GM21447 (cell line): ENCODE measurements around the gene FAM47E.

ENCODE experiments used
- ATAC-seq: cut with Tn5 transposase; IDR thresholded peaks from one replicate; pipeline ENCODE4 v1.9.1; 2021; ENCODE audit not compliant: unreplicated experiment

Gene FAM47E

DNA sequence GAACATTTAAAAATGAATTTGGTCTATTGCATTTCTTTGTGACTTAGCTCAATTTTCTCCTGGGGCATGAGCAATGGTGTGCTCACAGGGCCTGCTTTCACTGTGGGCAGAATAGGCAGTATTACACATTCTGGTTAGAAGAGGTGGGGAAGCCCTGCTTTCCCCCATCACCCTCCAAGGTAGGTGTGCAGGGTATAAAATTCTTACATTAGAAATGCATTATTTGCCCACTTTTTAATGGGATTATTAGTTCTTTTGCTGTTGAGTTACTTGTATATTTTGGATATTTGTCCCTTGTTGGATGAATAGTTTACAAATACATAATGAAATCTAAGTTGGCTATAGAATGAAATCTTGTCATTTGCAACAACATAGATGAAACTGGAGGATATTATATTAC lies 46.7 kb downstream of the FAM47E start:
- ATAC-seq = no peak

DNA sequence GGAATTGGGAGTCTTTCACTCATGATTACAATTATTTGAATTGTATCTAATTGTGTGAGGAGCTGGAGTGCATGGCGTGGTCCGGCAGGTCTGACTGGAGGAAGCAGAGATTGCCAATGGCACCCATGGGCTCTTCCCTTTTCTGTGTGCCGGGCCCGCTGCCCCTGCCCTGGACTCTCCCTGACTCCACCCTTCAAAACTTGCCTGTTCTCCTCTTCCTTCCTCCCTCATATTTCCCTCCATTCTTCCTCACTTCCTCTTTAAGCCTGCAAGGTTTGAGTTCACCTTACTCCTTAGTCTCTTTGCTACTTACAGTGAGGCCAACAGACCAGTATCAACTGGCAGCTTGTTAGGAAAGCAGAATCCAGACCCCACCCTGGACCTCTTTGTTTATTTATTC lies 48.5 kb downstream of the FAM47E start:
- no peak for ATAC-seq

DNA sequence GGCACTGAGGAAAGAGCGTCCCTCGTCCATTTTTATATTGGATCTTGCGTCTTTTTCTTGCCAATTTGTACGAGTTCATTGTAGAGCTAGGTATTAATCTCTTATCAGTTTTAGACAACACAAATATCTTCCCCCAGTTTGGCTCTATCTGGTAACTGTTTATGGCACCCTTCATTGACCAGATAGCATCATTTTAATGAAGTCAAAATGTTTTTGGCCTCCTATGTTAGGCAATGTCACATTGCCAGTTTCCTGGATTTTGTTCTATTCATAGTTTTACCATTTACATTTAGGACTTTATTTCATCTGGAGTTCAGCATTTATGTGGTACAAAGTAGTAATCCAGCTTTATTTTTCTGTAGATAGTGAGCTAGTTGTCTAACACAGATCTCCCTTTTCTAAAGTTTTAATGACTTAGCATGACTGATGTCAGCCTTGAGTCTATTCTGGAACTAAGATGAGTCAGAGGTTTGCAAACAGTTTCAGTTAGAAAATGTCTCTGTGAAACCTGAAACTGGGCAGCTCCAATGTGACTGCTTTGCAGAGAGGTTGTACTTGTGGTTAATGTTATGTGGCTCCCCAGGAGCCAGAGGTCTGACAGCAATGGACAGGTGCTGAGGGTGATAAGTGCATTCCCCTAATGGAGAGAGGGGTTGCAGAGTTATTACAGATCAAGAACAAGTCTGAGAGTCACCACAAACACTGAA lies 49.7 kb downstream of the FAM47E start:
- ATAC-seq = peak; percentile 99

DNA sequence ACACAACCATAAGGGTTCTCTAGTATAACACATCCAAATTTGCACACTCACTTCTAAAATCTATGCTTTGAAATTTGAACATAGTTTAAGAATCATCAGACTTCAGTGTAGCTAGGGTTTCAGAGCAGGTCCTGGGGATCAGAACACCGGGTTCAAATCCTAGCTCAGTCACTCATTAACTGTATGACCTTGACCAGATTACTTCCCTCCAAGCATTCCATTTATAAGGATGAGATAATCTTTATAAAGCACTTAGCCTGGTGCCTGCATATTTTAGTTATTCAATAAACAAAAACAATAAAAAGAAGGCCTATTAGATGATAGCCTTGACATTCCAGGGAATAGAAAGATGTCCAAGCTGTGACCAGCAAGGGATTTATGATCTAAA lies 50.2 kb downstream of the FAM47E start:
- no peak for ATAC-seq

DNA sequence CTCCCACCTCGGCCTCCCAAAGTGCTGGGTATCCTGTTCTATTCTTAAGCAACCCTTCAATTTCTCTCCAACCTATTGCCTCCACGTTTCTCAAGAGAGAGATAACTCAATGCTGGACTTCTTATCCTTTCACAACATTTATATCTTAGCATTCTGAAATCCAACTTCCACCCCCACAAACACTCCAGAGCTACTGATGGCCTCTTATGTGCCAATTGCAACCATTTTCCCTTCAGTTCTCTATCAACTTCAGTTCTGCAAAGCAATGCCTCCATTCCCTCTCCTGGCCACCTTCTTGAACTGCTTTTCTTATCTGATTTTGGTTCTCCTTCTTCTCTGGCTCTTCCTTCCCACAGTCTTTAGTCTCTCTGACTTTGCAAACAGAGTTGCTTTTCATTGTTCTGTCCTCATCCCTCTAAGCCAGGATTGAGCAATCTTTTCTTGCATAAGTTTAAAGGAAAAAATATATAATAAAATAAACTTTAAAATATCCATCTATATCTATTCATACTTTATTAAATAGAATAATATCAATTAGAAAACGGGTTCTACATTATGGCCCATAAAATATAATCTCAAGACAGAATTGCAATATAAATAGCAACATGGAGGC lies 51.4 kb downstream of the FAM47E start:
- no peak for ATAC-seq

DNA sequence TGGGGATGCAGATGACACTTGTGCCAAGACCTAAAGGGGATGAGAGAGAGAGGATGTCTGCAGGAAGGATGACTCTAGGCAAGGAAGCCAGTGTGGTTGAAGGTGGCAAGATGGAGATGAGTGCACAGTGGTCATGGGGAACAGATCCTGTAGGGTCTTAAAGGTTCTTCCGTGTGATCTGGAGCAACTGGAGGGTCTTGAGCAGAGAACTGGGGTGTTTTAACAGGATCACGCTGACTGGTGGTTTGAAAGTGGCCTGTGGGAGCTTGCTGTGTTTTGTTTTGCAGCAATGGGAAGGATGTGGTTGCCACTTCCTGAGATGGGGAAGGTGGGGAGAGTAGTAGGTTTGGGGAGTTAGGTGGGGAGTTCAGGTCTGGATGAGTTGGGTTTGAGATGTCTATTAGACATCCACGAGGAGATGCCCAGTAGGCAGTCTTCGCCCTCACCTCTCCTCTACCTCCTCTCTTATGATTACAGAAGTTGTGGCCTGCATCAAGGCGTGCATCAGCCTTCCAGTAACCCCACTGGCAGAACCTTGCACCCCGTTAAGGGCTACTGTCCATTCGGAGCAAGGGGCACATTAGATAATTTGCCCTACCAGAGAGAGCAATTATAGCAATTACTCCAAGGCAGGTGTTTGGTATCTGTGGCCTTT lies 53.6 kb downstream of the FAM47E start:
- no peak for ATAC-seq

DNA sequence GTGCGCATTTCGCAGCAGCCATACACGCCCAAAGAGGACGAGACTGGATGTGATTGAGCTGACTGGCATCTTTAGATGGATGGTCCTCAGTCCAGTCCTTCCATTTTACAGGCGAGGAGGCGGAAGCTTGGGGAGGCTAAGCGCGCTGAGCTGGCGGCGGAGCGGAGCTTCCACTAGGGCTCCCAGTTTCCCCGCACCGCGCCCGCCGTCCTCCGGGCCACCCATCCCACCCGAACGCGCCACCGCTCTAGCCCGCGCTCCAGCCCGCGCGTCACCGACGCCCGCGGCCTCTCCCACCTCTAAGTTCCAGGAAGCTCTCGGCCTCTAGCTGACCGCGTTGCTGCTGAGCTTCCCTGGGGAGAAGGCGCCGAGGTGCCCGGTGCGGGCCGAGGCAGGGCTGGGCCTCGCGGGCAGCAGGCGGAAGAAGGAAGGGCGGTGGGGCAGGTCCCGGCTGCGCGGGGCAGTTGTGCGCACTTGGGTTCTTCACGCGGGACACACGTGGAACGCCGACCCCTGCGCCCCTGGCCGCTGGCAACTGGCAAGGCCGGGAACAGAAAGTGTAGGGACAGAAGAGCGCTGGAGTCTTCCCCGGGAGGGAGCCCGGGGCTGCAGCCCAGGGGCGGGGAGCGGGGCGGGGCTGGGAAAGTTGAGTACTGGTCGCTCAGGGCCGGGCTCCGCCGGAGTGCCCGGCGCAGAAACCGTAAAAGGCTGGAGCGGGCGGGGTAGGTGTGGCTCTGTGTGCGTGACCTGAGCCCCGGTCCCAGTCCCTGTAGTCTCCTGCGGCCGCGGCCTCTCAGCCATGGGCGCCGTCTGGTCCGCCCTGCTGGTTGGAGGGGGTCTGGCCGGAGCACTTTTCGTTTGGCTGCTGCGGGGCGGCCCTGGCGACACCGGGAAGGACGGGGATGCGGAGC lies 54.7 kb downstream of the FAM47E start, which contains the start of gene STBD1:
Gene STBD1, plus strand, starts transcription at position 763 of the 911 bp plus-strand sequence. Its CDS starts 37 bp downstream, at position 800.
- no peak for ATAC-seq

DNA sequence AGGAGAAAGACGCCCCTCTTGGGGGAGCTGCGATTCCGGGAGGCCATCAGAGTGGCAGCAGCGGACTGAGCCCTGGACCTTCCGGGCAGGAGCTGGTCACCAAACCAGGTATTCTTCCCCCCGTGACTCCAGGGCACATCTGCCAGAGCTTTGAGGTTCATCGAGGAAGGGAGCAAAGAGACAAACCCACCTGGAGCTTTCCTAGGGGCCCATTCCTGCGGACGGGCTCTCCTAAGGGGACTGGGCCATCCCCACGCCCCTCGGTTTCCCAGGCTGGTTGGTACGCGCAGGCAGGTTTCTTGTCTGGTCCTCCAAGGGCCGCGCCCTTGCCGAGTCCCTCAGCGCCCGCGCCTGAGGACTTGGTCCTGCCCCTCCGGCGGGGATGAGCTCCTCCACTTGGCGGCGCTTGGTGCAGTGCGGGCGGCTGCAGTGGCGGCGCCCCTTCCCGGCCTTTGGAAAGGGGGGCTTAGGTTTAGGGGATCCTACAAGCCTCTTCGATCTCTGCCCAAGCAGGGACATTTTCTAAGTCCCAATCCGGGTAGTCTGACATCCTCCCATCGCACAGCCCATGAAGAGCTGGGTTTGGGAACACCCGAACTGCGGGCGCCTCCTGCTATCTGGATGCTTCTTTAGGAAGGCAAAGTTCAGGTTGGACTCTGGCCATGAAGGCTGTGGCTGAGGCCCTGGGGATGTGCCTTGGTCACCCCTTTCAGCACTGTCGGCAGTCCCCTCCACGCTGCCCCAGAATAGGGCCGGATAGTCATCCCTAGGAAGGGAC lies 55.5 kb downstream of the FAM47E start:
- no peak for ATAC-seq

DNA sequence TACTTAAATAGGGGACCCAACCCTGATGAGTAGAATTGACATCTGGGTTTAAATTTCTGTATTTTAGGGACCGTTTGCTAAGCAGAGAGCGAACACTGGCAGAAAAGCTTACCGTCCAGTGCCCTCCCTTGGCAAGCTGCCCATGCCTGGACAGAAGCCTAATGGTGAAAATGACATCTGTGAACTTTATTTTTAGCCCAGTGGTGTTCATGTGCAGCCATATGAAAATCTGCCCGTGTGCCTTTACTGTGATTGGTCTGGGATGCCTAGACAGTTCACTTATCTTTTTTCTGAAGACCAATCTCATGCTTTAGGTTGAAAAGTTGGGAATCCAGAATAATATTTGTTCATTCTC lies 56.1 kb downstream of the FAM47E start:
- ATAC-seq = no peak

DNA sequence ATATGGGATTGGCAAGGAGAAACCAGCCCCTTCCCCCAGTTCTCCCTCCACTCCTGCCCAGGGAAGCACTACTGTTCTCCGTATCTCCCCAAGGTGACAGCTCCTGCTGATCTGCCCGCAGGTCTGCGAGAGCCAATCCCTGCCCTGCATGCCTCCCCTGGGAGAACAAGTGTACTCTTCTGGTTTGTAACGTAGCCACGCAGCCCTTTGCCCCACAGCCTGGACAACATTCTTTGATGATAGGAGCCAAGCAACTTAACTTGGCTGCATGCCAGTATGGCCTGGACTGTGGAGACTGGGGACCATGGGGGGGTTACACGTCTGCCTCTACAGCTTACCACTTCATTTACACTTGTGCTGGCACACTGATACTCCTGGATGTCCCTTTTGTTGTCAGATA lies 57.0 kb downstream of the FAM47E start:
- no peak for ATAC-seq

DNA sequence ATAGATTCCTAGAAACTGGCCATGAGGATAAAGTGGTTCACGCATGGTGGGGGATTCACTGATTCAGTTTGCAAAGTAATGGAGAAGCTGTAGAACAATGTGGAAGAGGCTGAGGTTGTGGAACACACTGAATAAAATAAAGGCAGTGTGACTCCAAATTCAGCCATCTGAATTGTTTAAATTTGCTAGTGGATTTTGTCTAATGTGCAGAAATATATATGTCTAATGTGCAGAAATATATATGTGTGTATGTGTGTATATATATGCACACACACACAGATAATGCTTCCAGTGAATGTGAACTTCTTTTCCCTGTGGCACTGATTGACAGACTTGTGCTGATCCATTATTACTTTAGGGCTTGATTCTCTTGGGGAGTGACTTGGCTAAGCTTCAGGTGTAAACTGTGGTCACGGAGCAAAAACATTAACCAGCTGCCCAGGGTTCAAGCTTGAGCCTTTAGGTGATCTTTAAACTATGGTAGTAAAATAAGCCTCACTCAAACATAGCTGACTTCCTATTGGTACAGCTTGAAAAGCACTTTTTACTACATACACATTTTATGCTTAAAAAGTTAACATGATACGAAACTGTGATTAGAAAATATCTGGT lies 58.5 kb downstream of the FAM47E start:
- no peak for ATAC-seq

DNA sequence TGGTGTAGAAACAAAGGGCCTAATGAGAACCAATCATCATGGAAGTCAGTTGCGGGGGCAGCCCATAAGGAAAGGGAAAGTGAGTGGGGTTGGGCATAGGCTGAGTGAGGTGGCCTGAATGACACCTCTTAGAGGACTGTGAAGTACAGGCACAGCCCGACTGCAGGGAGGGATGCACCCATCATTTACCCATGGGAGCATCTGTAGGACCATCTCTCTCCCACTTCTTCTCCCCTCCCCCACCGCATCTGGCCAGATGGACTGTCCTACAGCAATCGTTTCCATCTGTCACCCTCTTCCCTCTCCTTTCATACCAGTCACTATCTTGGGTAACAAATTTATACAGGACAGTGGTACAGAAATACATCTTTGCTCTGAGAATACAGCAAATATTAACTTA lies 59.2 kb downstream of the FAM47E start:
- no peak for ATAC-seq

DNA sequence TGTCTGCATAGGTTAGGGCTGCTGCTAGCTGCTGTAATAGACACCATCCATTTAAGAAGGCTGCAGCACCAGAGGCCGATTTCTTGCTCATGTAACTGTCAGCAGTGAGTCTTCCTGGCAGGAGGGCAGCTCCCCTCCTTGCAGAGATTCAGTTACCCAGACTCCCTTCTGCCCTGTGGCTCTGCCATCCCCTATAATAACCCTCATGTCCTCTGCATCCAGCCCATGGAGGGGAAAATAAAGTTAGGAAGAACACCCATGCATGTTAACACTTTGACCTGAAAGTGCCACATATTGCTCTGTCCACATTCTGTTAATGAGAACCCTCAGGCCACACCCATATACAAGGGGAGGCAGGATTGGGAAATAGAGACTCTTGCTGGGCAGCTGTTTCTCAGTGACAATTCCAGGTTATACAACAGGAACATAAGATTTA lies 60.4 kb downstream of the FAM47E start:
- ATAC-seq = no peak

DNA sequence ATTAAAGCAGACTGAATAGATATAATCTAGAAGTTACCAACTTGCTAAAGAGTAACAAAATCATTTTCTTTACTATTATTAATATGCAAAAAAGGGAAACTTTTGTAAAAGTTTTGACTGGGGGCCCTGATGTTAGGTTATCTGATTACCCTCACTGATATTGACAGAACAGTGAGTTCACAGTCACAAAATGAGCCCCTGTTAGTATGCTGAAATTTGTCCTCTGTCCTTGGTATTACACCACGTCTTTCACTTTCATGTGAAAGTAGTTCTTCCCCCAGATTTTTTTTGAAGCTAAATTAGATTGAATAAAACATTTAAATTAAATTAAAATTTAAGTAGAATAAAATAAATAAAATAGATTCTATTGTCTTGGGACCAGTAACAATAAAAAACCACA lies 60.9 kb downstream of the FAM47E start:
- ATAC-seq = no peak

DNA sequence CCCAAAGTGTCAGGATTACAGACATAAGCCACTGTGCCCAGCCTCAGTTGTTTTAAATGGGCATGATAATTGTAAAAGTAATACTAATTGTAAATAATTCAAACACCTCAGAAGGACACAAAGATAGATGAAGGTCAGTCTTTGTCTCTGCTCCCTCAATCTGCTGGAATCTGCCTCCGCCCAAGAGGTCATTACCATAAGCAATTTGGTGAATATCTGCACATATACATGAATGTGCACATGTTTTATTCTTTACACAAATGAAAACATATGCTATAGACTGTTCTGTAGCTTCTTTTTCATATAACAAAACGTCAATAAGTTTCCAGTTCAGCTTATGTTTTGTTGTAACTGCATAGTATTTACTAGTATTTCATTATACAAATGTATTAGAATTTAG lies 62.0 kb downstream of the FAM47E start:
- ATAC-seq = no peak

DNA sequence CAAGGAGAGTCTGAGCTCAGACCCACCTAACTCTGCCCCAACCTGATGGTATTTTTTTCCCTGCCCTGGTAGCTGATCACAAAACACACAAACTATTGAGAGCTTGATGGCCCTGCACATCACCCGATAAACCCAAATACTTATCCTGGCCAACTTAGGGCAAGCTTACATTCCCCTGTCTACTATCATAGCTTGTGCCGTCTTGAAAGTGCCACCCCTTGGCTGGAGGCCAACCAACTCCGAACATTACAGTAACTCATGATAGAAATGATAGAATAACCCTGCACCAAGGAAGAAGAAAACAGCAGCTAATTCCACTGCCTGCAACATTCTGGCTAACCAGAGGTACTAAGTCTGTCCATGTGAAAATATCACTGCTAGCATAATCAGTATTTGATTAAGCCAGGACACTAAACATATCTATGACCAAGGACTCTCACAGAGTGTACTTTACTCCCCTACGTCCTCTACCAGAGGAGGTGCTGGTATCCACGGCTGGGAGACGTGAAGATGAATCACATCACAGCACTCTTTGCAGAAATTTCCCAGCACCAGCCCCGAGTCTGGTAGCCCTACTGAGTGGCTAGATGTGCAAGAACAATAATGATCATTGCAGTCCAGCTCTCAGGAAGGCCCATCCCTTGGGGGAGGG lies 63.9 kb downstream of the FAM47E start:
- ATAC-seq = no peak

DNA sequence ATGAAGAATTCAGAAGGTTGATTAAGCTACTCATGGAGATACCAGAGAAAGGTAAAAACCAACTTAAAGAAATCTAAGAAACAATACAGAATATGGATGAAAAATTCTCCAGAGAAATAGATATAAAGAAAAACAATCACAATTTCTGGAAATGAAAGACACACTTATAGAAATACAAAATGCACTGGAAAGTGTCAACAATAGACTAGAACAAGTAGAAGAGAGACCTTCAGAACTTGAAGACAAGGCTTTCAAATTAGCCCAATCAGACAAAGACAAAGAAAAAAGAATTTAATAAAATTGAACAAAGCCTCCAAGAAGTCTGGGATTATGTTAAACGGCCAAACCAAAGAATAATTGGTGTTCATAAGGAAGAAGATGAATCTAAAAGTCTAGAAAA lies 64.6 kb downstream of the FAM47E start:
- ATAC-seq = no peak

DNA sequence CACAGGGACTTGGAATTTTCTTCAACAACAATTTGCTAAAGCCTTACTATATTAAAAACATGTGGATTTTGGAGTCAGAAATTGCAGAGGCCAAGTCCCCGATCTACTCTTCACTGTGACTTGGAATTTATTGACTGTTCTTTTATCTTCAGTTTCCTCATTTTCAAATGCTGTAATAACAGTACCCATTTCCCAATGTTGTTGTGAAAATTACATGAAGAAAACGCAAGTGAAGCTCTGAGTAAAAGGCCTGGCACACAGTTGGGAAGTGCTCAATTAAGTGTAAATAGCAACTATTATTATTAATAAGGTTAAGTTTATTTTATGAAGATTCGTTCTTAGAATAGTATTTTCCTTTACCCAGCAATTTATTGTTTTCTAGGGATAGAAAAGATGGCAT lies 70.7 kb downstream of the FAM47E start:
- ATAC-seq = no peak

DNA sequence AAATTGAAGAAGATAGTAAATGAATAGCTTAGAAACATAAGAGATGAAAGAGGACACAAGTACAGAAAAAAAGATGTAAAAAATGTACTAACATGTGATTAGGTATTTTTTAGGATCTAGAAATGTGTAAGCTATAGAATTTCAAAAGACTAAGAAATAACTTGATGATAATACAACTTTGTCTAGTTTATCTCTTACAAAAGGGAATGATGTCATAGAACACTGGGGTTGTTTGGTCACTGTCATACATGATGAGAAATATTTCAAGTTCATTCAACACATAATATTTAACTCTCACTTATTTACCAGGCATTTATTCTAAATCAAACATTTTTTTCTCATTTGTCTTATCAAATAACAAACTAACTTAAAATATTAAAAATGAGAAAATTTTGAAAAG lies 73.6 kb downstream of the FAM47E start:
- no peak for ATAC-seq

DNA sequence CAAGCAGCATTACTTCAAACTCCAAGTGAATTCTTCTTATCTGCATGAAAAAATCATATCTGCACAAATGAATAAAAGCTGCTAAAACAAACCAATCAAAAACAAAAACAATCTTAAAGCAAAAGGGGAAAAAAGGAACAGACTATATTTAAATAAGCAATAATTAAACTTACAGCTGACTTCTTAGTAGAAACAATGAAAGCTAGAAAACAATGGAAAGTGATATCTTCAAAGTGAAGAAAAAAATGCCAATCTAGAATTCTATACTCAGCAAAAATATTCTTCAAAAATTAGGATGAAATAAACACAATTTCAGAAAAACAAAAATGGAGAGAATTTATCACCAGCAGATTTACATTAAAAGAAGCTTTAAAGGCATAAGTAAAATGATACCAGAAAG lies 75.0 kb downstream of the FAM47E start:
- no peak for ATAC-seq
